GM12872 (cell line): ENCODE measurements around the gene CENPC.

Source experiments
- TF ChIP-seq, protein P1 (sequence below): IDR thresholded peaks from 3 replicates; pipeline ENCODE4 v1.5.1; 2011; ENCODE audit warnings: low read depth, mild to moderate bottlenecking, low read length, moderate library complexity; ENCODE audit not compliant: insufficient read depth

Gene CENPC

DNA sequence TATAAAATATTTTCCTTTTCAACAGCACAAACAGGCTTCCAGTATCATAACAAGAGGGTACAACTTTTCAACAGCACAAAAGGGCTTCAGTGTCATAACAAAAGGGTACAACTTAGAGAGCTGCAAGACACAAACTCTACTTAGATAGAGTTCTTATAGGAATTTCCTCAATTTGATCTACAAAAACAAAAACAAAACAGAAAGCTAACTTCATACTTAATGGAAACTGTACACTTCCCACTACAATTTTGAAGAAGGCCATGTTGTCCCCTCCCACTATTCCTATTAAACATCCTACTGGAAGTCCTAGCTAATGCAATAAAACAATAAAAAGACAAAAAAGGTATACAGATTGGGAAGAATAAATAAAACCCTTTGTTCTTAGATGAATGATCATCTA lies 96.7 kb downstream of the CENPC start:
- TF ChIP-seq, protein P1, sequence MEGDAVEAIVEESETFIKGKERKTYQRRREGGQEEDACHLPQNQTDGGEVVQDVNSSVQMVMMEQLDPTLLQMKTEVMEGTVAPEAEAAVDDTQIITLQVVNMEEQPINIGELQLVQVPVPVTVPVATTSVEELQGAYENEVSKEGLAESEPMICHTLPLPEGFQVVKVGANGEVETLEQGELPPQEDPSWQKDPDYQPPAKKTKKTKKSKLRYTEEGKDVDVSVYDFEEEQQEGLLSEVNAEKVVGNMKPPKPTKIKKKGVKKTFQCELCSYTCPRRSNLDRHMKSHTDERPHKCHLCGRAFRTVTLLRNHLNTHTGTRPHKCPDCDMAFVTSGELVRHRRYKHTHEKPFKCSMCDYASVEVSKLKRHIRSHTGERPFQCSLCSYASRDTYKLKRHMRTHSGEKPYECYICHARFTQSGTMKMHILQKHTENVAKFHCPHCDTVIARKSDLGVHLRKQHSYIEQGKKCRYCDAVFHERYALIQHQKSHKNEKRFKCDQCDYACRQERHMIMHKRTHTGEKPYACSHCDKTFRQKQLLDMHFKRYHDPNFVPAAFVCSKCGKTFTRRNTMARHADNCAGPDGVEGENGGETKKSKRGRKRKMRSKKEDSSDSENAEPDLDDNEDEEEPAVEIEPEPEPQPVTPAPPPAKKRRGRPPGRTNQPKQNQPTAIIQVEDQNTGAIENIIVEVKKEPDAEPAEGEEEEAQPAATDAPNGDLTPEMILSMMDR: no peak

DNA sequence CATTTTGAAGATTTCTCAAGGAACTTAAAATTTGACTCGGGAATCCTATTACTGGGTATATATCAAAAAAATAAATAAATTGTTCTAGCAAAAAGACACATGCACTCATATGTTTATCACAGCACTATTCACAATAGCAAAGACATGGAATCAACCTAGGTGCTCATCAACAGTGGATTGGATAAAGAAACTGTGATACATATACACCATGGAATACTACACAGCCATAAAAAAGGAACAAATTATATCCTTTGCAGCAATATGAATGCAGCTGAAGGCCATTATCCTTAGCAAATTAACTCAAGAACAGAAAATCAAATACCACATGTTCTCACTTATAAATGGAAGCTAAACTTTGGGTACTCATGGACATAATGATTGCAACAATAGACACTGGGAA lies 97.4 kb downstream of the CENPC start:
- TF ChIP-seq, protein P1: no peak

DNA sequence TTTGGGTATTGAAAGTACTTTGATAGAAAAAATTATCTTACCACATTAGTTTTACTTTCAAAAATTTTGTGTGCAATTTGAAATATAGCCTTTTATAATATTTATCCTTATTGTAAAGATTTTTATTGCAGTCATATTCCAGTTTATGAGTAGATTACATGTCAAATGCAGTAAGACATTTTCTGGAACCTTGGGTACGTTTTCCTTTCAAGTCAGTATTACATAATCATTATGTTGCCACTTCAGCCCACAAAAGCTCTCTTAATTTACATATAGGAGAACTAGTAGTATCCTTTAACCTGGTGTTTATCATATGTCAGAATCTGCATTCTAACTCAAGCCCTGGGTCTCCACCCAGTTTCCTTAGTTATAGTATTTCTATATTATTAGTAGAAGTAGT lies 98.5 kb downstream of the CENPC start:
- TF ChIP-seq, protein P1: no peak

DNA sequence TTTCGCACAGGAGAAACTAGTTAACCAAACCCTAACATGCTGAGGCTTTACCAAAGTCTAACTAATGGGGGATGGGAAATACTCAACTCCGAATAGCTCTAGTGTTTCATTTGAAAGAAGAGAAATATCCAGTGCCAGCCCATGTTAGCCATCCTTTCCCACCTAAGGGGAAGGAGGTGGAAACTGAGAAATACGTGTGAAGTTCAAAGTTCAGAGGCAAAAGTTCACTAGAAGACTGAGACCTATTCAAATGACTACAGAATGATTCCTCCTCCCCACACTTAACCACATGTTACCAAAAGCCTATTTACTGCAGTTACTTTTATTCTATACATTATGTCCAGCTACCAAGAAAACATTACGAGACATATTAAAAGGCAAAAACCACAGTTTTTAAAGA lies 106.3 kb downstream of the CENPC start:
- TF ChIP-seq, protein P1: no peak

DNA sequence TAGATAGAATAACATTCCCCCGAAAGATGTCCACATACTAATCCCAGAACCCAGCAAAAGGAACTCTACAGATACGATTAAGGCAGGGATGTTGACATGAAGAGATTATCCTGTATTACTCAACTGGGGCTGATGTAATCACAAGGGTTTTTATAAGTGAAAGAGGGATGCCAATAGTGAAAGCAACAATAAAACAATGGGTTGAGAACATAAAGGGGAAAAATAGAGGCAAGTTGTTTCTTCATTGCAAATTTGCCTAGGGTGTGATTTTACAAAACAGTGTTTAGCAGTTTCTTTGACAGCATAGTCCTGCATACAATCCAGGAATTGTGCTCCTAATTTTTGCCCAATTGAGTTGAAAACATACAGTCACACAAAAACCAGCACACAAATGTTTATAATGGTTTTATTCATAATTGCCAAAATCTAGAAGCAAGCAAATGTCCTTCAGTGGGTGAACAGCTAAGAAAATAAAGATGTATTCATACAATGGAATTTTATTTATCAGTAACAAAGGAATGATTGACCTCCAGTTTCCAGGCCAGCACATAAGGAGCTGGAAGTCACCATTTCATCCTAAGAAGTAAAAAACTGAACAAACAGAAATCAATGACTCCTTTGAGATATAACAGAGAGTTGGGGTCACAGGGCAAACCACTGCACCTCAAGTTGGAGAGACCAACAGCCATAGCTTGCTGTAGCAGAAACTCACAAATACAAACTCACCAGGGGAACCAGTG lies 107.2 kb downstream of the CENPC start:
- TF ChIP-seq, protein P1: no peak

DNA sequence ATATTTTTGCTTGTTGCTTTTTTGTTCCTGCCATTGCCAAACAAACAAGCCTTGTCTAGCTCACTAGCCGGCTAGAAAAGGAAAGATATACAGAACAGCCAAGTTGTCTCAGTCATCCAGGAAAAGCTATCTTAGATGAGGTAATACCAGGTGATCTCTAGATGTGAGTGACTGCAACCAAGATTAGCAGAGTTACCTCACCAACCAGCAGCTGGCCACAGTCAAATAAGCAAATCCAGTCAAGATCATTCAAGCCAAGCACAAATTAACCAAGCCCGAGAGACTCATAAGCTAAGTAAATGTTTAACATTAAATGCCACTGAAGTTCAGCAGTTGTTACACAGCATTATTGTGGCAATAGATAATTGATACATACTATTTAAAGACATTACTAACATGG lies 108.6 kb downstream of the CENPC start:
- TF ChIP-seq, protein P1: no peak

DNA sequence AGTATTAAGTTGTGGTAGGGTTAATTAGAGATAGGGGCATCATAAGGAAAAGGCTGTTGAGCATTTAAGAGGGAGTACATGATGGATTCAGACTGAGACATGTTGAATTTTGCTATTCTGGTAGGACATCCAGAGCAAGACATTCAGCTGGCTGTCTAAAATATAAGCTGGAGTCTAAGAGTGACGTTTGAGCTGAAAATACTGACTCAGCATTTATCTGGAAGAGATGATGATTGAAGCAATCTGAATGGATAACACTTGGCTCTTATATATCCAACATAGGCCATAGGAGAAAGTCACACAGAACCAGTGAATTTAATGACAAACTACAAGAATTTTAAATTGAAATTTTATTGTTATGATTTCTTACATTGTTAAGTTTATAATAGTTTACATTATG lies 114.3 kb downstream of the CENPC start:
- TF ChIP-seq, protein P1: no peak

DNA sequence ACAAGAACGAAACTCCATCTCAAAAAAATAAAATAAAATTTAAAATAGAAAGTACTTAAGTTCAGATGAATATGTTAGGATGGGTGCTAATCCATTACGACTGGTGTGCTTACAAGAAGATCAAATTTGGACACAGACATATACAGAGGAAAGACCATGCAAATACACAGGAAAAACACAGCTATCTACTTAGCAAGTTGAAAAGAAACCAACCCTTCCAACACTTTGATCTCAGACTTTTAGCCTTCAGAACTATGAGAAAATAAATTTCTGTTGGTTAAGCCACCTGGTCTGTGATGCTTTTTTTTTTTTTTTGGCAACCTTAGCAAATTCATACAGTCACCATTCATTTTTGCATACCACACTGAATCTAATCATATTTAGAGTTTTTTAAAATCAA lies 116.5 kb downstream of the CENPC start:
- TF ChIP-seq, protein P1: no peak
